Posterior vena cava (tissue), 2 donors: Measurements from ENCODE around the gene OR51A7. TPM values are rescaled to one million over a fixed set of nuclear protein-coding genes. Genes with fewer than 3 reads are reported as not detected.
"Not testable (repeated sequence)": the region's sequence is repeated elsewhere in the genome, so short reads cannot be mapped to it uniquely, and the experiment has no call there.

Source experiments
- DNase-seq: peaks from one replicate; pipeline ENCODE4 v3.0.0-alpha.2; 2020; ENCODE audit warnings: low spot score
- intact Hi-C, 2 donors: fragments of 100-400 bp; cut with DNase I; formaldehyde crosslinking; loops; one replicate each; pipeline versions ENCODE4 v1.14.1 to v1.14.2; 2022 to 2023
- total RNA-seq, 2 donors: library from RNA; stranded (reverse); fragmentation: NEBNext Ultra II Directional; extraction: Animal tissue kit (Norgen Biotek cat#: 25700); gene quantifications; one replicate each; pipeline ENCODE4 v1.2.1, GENCODE V29; 2021
- donor health status: DM: yes; HTN: yes; CAD: no.
- donor health status: DM: yes; HTN: yes; CAD: no.

OR51A7 gene
- total RNA-seq, 2 donors from 2014 or later = not detected

GRCh38 chr11:4932751-4933150 lies 29.2 kb downstream of the OR51A7 start:
- no peak for DNase-seq
- intact Hi-C loops = no loop called here

DNA sequence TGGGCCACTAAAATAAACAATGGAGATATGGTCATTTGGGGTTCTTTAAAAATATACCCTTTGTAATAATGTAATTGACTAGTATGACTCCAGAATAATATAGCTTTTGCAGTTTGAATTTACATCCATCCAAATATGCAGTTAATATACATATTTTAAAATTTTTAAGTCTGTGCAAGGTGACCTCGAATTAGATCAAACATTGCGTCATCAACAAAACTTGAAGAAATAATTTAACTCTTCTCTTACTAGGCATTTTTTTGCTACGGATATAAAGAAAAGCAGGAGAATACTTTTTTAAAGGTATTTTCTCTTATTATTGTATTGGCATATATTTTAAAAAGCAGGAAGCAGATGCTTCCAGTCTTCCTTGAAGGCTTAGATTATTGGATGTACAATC lies 33.2 kb downstream of the OR51A7 start:
- intact Hi-C loops = no loop called here

GRCh38 chr11:4947505-4947904 lies 43.9 kb downstream of the OR51A7 start, which contains the start of gene OR51A4:
TSS of gene OR51A4 (minus strand) at chr11:4947605. CDS start at chr11:4947100, 505 bp downstream.
- DNase-seq = no peak
- intact Hi-C loops = no loop called here

More for the DNA sequence above, 33.2 kb downstream of the OR51A7 start:
- DNase-seq = no peak

GRCh38 chr11:4955613-4956012 lies 52.0 kb downstream of the OR51A7 start, which contains the start of gene OR51A2:
TSS of gene OR51A2 (minus strand) at chr11:4955713. CDS start at chr11:4955713, 0 bp downstream.
- DNase-seq, intact Hi-C loops: not testable (repeated sequence)

DNA sequence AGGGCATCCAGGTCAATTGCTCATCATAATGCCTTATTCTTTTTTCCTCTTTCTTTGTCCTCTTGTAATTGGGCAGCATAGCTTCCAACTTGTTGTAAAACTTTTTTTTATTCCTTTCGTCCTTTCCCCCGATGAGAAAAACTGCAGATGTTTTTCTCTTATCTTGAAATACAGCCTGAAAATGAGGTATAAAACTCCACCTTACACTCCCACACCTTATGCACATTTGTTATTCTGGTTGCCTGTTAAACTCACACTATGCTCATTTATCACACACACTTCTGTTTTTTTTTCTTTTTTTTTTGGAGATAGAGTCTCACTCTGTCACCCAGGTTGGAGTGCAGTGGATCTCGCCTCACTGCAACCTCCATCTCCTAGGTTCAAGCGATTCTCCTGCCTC lies 53.8 kb downstream of the OR51A7 start:
- DNase-seq = no peak
- intact Hi-C loops = no loop called here

Other genes starting within 250 kb of the OR51A7 start
- under 1 TPM; 0.23 to 0.57 TPM for gene OR51E2, start 205.9 kb upstream of the OR51A7 start, total RNA-seq
- gene MMP26, start 199.0 kb upstream of the OR51A7 start, total RNA-seq = not detected
- gene OR51F1, start 133.8 kb upstream of the OR51A7 start, total RNA-seq = not detected
- gene OR52R1, start 99.4 kb upstream of the OR51A7 start, total RNA-seq = not detected
- not detected for gene OR51F2, start 82.5 kb upstream of the OR51A7 start, total RNA-seq
- not detected for gene OR51S1, start 54.6 kb upstream of the OR51A7 start, total RNA-seq
- not detected for gene OR51T1, start 21.9 kb upstream of the OR51A7 start, total RNA-seq
- not detected for gene OR51G2, start 15.6 kb downstream of the OR51A7 start, total RNA-seq
- gene OR51G1, start 20.6 kb downstream of the OR51A7 start, total RNA-seq = not detected
- not detected for gene OR51A4, start 43.8 kb downstream of the OR51A7 start, total RNA-seq
- gene OR51A2, start 51.9 kb downstream of the OR51A7 start, total RNA-seq = not detected
- gene OR51L1, start 91.1 kb downstream of the OR51A7 start, total RNA-seq = not detected
- gene OR52J3, start 142.7 kb downstream of the OR51A7 start, total RNA-seq = not detected
- not detected for gene OR52E2, start 155.8 kb downstream of the OR51A7 start, total RNA-seq
- not detected for gene OR52E1, start 165.8 kb downstream of the OR51A7 start, total RNA-seq
- gene OR52A5, start 234.6 kb downstream of the OR51A7 start, total RNA-seq = not detected